ENCODE measurements around the gene CAV1. TPM values are rescaled to one million over a fixed set of nuclear protein-coding genes. Genes with fewer than 3 reads are reported as not detected.

CAV1 gene
- total and polyA plus RNA-seq, 2 of the 4 experiments (the other 2 are of a cell fraction), result 1,592 to 1,808 TPM

DNA sequence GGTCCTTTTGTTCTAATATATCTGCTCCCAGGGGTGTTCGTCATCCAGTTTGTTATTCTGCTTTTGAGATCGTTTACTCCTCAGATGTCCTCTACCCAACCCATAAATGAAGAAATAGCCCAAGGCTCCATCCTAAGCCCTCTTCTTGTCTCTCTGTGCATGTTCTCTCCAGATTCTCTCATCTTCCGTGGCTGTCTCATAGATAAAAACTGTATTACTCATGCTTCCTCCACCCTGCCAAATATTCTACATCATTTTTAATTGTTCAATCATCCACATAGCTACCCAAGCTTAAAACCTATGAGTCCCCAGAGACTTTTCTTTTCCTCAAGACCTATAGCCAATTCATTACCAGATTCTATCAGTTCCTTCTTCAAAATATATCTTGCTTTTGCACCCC lies 44.9 kb downstream of the CAV1 start:
- Histone ChIP-seq H3K9ac (ENCODE audit: low read depth, low read length) (no peak overlapping the region), H3K14ac (replicated peaks; ENCODE audit: low read depth, low read length) (peak overlapping the region; percentile 99), H2AK9ac (replicated peaks; ENCODE audit: low read depth, low read length, poor library complexity) (no peak overlapping the region), H2BK120ac (ENCODE audit: low read depth, low read length) (peak overlapping the region; percentile 100), H2AFZ (replicated peaks; ENCODE audit: low read length, poor library complexity) (no peak overlapping the region), H3K9me1 (ENCODE audit: insufficient read depth, low read length) (peaks cover 11% of the 10 kb centered on the region), H3K79me1 (ENCODE audit: low read depth in 1 of 2, low read length in 2 of 2) (peaks cover 0 to 13% of the 10 kb centered on the region in 2 experiments; a peak in 2 of 4 replicates), H3K36me3 (ENCODE audit: control insufficient read depth, insufficient read depth, low read length) (no peaks in the 10 kb centered on the region), H3K4me3 (ENCODE audit: insufficient read depth, low read depth, low read length) (no peak overlapping the region), H3K4me1 (ENCODE audit: control insufficient read depth, insufficient read depth, low read length) (peaks cover 15% of the 10 kb centered on the region), H4K5ac (ENCODE audit: low read depth, low read length) (peak overlapping the region; percentile 99), H4K20me1 (ENCODE audit: insufficient read depth, low read length) (no peaks in the 10 kb centered on the region), H3K27me3 (ENCODE audit: control insufficient read depth, insufficient read depth, low read length) (no peaks in the 10 kb centered on the region), H2BK20ac (ENCODE audit: low read depth, low read length) (peak overlapping the region; percentile 100), H3K4me2 (ENCODE audit: low read depth, low read length) (peak overlapping the region; percentile 58; the same call in 1 of the 2 replicates), H4K91ac (ENCODE audit: insufficient read depth, low read depth, low read length) (peak overlapping the region; percentile 100), H3K18ac (ENCODE audit: low read depth, low read length) (peak overlapping the region; percentile 99), H3K9me3 (ENCODE audit: control insufficient read depth, insufficient read depth, low read length) (no peaks in the 10 kb centered on the region), H2BK15ac (ENCODE audit: low read depth, low read length) (peak overlapping the region; percentile 100; the same call in 2 of the 3 replicates), H3K4ac (ENCODE audit: low read depth, low read length) (peak overlapping the region; percentile 96), H3K56ac (ENCODE audit: extremely low read depth, insufficient read depth, low read length) (peak overlapping the region; percentile 61), H2AK5ac (ENCODE audit: low read depth, low read length) (peak overlapping the region; percentile 97), H3K27ac (ENCODE audit: insufficient read depth, low read length) (peak overlapping the region; percentile 80), H4K8ac (ENCODE audit: low read depth in 2 of 2, low read length in 2 of 2) (peak overlapping the region; percentile 83 to 97), H2BK5ac (ENCODE audit: low read depth, low read length, poor library complexity, severe bottlenecking) (peak overlapping the region; percentile 91), H3K23ac (ENCODE audit: low read depth, low read length) (peak overlapping the region; percentile 97)
- CTCF ChIA-PET, result interaction anchor here (1.0 kb wide), 1 partner anchor 12 kb away, joined by 3 read pairs; no protein-coding TSS in a partner anchor
- TF ChIP-seq, protein P1, sequence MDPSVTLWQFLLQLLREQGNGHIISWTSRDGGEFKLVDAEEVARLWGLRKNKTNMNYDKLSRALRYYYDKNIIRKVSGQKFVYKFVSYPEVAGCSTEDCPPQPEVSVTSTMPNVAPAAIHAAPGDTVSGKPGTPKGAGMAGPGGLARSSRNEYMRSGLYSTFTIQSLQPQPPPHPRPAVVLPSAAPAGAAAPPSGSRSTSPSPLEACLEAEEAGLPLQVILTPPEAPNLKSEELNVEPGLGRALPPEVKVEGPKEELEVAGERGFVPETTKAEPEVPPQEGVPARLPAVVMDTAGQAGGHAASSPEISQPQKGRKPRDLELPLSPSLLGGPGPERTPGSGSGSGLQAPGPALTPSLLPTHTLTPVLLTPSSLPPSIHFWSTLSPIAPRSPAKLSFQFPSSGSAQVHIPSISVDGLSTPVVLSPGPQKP (IDR thresholded peaks at IDR 0.05; ENCODE audit: borderline replicate concordance, low read depth, low read length), result no peak
- no peak for TF ChIP-seq RAD21 (IDR thresholded peaks at IDR 0.05; ENCODE audit: low read length)
- no peak for TF ChIP-seq CHD1 (IDR thresholded peaks at IDR 0.05; ENCODE audit: low read depth, low read length)
- TF ChIP-seq CEBPB (IDR thresholded peaks at IDR 0.05; ENCODE audit: low read depth, low read length), result peak; percentile 57; the same call in 1 of the 2 replicates
- peak; percentile 51; the same call in 1 of the 2 replicates for TF ChIP-seq FOS (IDR thresholded peaks at IDR 0.05; ENCODE audit: low read depth, low read length)
- TF ChIP-seq RCOR1 (IDR thresholded peaks at IDR 0.05; ENCODE audit: insufficient replicate concordance, low read length), result peak; percentile 70
- TF ChIP-seq, protein P2, sequence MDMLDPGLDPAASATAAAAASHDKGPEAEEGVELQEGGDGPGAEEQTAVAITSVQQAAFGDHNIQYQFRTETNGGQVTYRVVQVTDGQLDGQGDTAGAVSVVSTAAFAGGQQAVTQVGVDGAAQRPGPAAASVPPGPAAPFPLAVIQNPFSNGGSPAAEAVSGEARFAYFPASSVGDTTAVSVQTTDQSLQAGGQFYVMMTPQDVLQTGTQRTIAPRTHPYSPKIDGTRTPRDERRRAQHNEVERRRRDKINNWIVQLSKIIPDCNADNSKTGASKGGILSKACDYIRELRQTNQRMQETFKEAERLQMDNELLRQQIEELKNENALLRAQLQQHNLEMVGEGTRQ (IDR thresholded peaks at IDR 0.05; ENCODE audit: low read depth, low read length), result no peak
- TF ChIP-seq BHLHE40 (IDR thresholded peaks at IDR 0.05; ENCODE audit: low read depth, low read length), result no peak
- TF ChIP-seq MAFK (IDR thresholded peaks at IDR 0.05; ENCODE audit: low read depth, low read length), result no peak
- TF ChIP-seq MAZ (IDR thresholded peaks at IDR 0.05; ENCODE audit: borderline replicate concordance, low read depth, low read length), result 0 out of 2 replicates have a peak, but pooled peaks have one; percentile 23
- TF ChIP-seq MXI1 (IDR thresholded peaks at IDR 0.05; ENCODE audit: borderline replicate concordance, low read depth, low read length), result no peak
- no peak for TF ChIP-seq SMC3 (IDR thresholded peaks at IDR 0.05; ENCODE audit: low read depth, low read length)
- no peak for TF ChIP-seq POLR2A (IDR thresholded peaks at IDR 0.05; ENCODE audit: low read depth, low read length)
- WGBS, 2 experiments (ENCODE audit: extremely low coverage in 2 of 2, insufficient read length in 1 of 2), result 0% methylated on average over 3 of the region's 3 CpGs; no CpG with 5 or more reads in 1 of the 2 experiments
- intact Hi-C loops (cut with micrococcal nuclease) (no loop called here), dilution Hi-C loops (cut with HindIII; ENCODE audit: low sequenced_read_pairs, unreplicated experiment) (no loop called here), in situ Hi-C loops (cut with MboI; ENCODE audit: low sequenced_read_pairs) (no loop called here)
- ATAC-seq (ENCODE audit: low read depth) (peak; percentile 78), DNase-seq (peak; percentile 93)
- no TSS peak for BruUV-seq (replicated peaks)
- POLR2A ChIA-PET (ENCODE audit: unreplicated experiment), result interaction anchor here (0.9 kb wide), 1 partner anchor 22 kb away, joined by 5 read pairs; no protein-coding TSS in a partner anchor
